Measurements from ENCODE around the gene CHD2. TPM values are rescaled to one million over a fixed set of nuclear protein-coding genes. Genes with fewer than 3 reads are reported as not detected.
"Not testable (repeated sequence)": the region's sequence is repeated elsewhere in the genome, so short reads cannot be mapped to it uniquely, and the experiment has no call there.

CHD2 gene
- total and polyA plus RNA-seq, 4 donors, result 39.4 to 547 (median 76.3) TPM

- Histone ChIP-seq H3K4me3 (no peak overlapping the region), H3K4me1 (ENCODE audit: control insufficient read depth in 5 of 5, insufficient read depth in 5 of 5, low read length in 5 of 5) (peaks cover 0 to 46% (median 8%) of the 10 kb centered on the region in 5 donors)
These were observed 14.7 kb downstream of the CHD2 start for GRCh38 chr15:92914768-92915221.

GRCh38 chr15:92915766-92916435 is 15.8 kb downstream of the CHD2 start:
- Histone ChIP-seq H3K4me1 (ENCODE audit: control insufficient read depth in 5 of 5, insufficient read depth in 5 of 5, low read length in 5 of 5) (peaks cover 4 to 36% (median 8%) of the 10 kb centered on the region in 5 donors), H3K27me3 (ENCODE audit: control insufficient read depth in 3 of 3, insufficient read depth in 3 of 3, low read length in 2 of 3) (no peaks in the 10 kb centered on the region), H3K9me3 (ENCODE audit: control insufficient read depth in 4 of 4, insufficient read depth in 3 of 4, low read length in 3 of 4) (no peaks in the 10 kb centered on the region), H3K27ac (ENCODE audit: low read depth in 1 of 2, low read length in 1 of 2) (peak overlapping the region in 1 of 2 donors; percentile 46), H3K9ac (ENCODE audit: insufficient read depth in 1 of 2, low read length in 2 of 2) (no peak overlapping the region), H3K4me3 (no peak overlapping the region), H3K36me3 (ENCODE audit: control insufficient read depth in 4 of 4, insufficient read depth in 4 of 4, low read length in 4 of 4) (peaks cover 0 to 8% (median 2%) of the 10 kb centered on the region in 4 donors)
- no peak for TF ChIP-seq CTCF (IDR thresholded peaks at IDR 0.05; ENCODE audit: control extremely low read depth, extremely low read depth)
- no peak for ATAC-seq (ENCODE audit: insufficient read depth, low FRiP score)
- DNase-seq, result no peak
- WGBS, 2 donors, result 79 to 84% methylated on average over 4 of the region's 4 CpGs

More at GRCh38 chr15:92914768-92915221, 14.7 kb downstream of the CHD2 start:
- 60 to 63% methylated on average over 4 of the region's 4 CpGs for WGBS, 2 donors
- no peak for TF ChIP-seq CTCF (IDR thresholded peaks at IDR 0.05; ENCODE audit: control extremely low read depth, extremely low read depth)
- Histone ChIP-seq H3K27ac (ENCODE audit: low read depth in 1 of 2, low read length in 1 of 2) (peak overlapping the region; percentile 45 to 48), H3K9ac (ENCODE audit: insufficient read depth in 1 of 2, low read length in 2 of 2) (no peak overlapping the region), H3K36me3 (ENCODE audit: control insufficient read depth in 4 of 4, insufficient read depth in 4 of 4, low read length in 4 of 4) (peaks cover 0 to 15% (median 3%) of the 10 kb centered on the region in 4 donors), H3K27me3 (ENCODE audit: control insufficient read depth in 3 of 3, insufficient read depth in 3 of 3, low read length in 2 of 3) (no peaks in the 10 kb centered on the region), H3K9me3 (ENCODE audit: control insufficient read depth in 4 of 4, insufficient read depth in 3 of 4, low read length in 3 of 4) (no peaks in the 10 kb centered on the region)
- DNase-seq, result no peak
- no peak for ATAC-seq (ENCODE audit: insufficient read depth, low FRiP score)

- DNase-seq (peak; percentile 95 to 99 (median 98)), ATAC-seq (ENCODE audit: insufficient read depth, low FRiP score) (peak; percentile 62)
- Histone ChIP-seq H3K27me3 (ENCODE audit: control insufficient read depth in 3 of 3, insufficient read depth in 3 of 3, low read length in 2 of 3) (no peaks in the 10 kb centered on the region), H3K4me1 (ENCODE audit: control insufficient read depth in 5 of 5, insufficient read depth in 5 of 5, low read length in 5 of 5) (peaks cover 4 to 48% (median 17%) of the 10 kb centered on the region in 5 donors), H3K9me3 (ENCODE audit: control insufficient read depth in 4 of 4, insufficient read depth in 3 of 4, low read length in 3 of 4) (no peaks in the 10 kb centered on the region), H3K27ac (ENCODE audit: low read depth in 1 of 2, low read length in 1 of 2) (peak overlapping the region; percentile 86 to 87), H3K4me3 (no peak overlapping the region), H3K36me3 (ENCODE audit: control insufficient read depth in 4 of 4, insufficient read depth in 4 of 4, low read length in 4 of 4) (peaks cover 0 to 5% (median 1%) of the 10 kb centered on the region in 4 donors), H3K9ac (ENCODE audit: insufficient read depth in 1 of 2, low read length in 2 of 2) (peak overlapping the region in 1 of 2 donors; percentile 72)
- TF ChIP-seq CTCF (IDR thresholded peaks at IDR 0.05; ENCODE audit: control extremely low read depth, extremely low read depth), result peak; percentile 95
- 13 to 14% methylated on average over 11 of the region's 11 CpGs for WGBS, 2 donors
These were observed 17.7 kb downstream of the CHD2 start for GRCh38 chr15:92917598-92918407.

GRCh38 chr15:92918881-92919280 is 18.8 kb downstream of the CHD2 start:
- not testable (repeated sequence) for H3K9me3 ChIP-seq (ENCODE audit: control insufficient read depth in 4 of 4, insufficient read depth in 3 of 4, low read length in 3 of 4); H3K9ac ChIP-seq (ENCODE audit: insufficient read depth in 1 of 2, low read length in 2 of 2); ATAC-seq (ENCODE audit: insufficient read depth, low FRiP score); DNase-seq; H3K27me3 ChIP-seq (ENCODE audit: control insufficient read depth in 3 of 3, insufficient read depth in 3 of 3, low read length in 2 of 3); H3K4me3 ChIP-seq; H3K36me3 ChIP-seq (ENCODE audit: control insufficient read depth in 4 of 4, insufficient read depth in 4 of 4, low read length in 4 of 4)
- Histone ChIP-seq H3K27ac (ENCODE audit: low read depth in 1 of 2, low read length in 1 of 2) (peak overlapping the region in 1 of 2 donors; percentile 44), H3K4me1 (ENCODE audit: control insufficient read depth in 5 of 5, insufficient read depth in 5 of 5, low read length in 5 of 5) (peaks cover 4 to 45% (median 15%) of the 10 kb centered on the region in 5 donors)
- 65 to 83% methylated on average over 9 of the region's 9 CpGs for WGBS, 2 donors
